HG02610 (cell line): ENCODE results near the gene ARNT2.

ENCODE experiments used
- ATAC-seq: cut with Tn5 transposase; IDR thresholded peaks from one replicate; pipeline ENCODE4 v1.9.1; 2021; ENCODE audit warnings: mild to moderate bottlenecking, moderate library complexity; ENCODE audit not compliant: unreplicated experiment

The ARNT2 gene

GRCh38 chr15:80590761-80591355, 186.7 kb downstream of the ARNT2 start:
- no peak for ATAC-seq

- ATAC-seq: no peak
Measured at GRCh38 chr15:80591471-80591870, 187.3 kb downstream of the ARNT2 start.

GRCh38 chr15:80591938-80592825, 188.0 kb downstream of the ARNT2 start:
- ATAC-seq: no peak

GRCh38 chr15:80593486-80594030, 189.4 kb downstream of the ARNT2 start:
- no peak for ATAC-seq

GRCh38 chr15:80594091-80594889, 190.1 kb downstream of the ARNT2 start:
- ATAC-seq: no peak

- no peak for ATAC-seq
Measured at GRCh38 chr15:80595396-80595795, 191.2 kb downstream of the ARNT2 start.

GRCh38 chr15:80596521-80596976, 192.4 kb downstream of the ARNT2 start:
- ATAC-seq: no peak

- ATAC-seq: no peak
Measured at GRCh38 chr15:80597076-80597475, 192.9 kb downstream of the ARNT2 start.

- no peak for ATAC-seq
Measured at GRCh38 chr15:80599359-80599758, 195.2 kb downstream of the ARNT2 start.

- ATAC-seq: no peak
Measured at GRCh38 chr15:80600626-80601025, 196.4 kb downstream of the ARNT2 start.

GRCh38 chr15:80601256-80601655, 197.1 kb downstream of the ARNT2 start:
- no peak for ATAC-seq

GRCh38 chr15:80604583-80605575, 200.7 kb downstream of the ARNT2 start:
- ATAC-seq: no peak

GRCh38 chr15:80605591-80606150, 201.5 kb downstream of the ARNT2 start:
- no peak for ATAC-seq

- ATAC-seq: no peak
Measured at GRCh38 chr15:80606511-80607071, 202.4 kb downstream of the ARNT2 start.

- no peak for ATAC-seq
Measured at GRCh38 chr15:80607287-80607980, 203.3 kb downstream of the ARNT2 start.

- no peak for ATAC-seq
Measured at GRCh38 chr15:80608688-80609087, 204.5 kb downstream of the ARNT2 start.

GRCh38 chr15:80609091-80609490, 204.9 kb downstream of the ARNT2 start:
- ATAC-seq: no peak

- ATAC-seq: no peak
Measured at GRCh38 chr15:80609512-80609946, 205.3 kb downstream of the ARNT2 start.
